ENCODE measurements around the gene SP1.
"Not testable (repeated sequence)": the region's sequence is repeated elsewhere in the genome, so short reads cannot be mapped to it uniquely, and the experiment has no call there.

Gene SP1

DNA sequence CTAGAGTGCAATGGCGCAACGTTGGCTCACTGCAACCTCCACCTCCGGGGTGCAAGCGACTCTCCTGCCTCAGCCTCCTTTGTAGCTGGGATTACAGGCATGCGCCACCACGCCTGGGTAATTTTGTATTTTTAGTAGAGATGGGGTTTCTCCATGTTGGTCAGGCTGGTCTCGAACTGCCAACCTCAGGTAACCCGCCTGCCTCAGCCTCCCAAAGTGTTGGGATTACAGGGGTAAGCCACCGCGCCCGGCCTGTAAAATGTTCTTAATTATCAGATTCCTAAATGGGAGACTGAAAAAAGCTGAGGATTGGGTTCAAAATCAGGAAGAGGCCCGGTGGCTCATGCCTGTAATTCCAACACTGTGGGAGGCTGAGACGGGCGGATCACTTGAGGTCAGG is 5.7 kb upstream of the SP1 start:
- DNase-seq (ENCODE audit: low spot score in 2 of 2); H3K4me3 Mint-ChIP-seq: not testable (repeated sequence)
- H3K27ac Mint-ChIP-seq (ENCODE audit: low read depth) = peak overlapping the region; percentile 59

DNA sequence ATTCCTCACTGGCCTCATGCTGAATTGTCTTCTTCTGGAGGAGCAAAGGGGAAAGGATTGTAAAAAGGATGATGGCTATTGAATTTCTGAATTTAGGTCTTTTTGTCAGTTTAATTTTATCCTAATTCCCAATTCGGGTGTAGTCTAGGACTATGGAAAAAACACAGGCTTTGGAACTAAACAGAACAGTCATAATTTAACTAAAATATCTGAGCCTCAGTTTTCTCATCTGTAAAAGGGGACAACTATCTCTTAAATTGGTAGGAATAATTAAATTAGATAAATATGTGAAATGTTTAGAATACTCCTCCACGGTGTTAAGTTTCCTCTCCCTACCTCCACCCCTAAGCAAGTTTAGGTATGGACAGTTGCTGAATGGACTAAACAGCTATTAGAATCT is 3.2 kb upstream of the SP1 start:
- DNase-seq (ENCODE audit: low spot score in 2 of 2) = no peak

More for the DNA sequence above, 5.7 kb upstream of the SP1 start:
- H3K4me1 Mint-ChIP-seq = peaks cover 20% of the 10 kb centered on the region
- ATAC-seq (replicated peaks; ENCODE audit: extremely low read depth, poor library complexity, severe bottlenecking); H3K36me3 Mint-ChIP-seq (ENCODE audit: insufficient read depth); H3K27me3 Mint-ChIP-seq; H3K9me3 Mint-ChIP-seq: not testable (repeated sequence)

DNA sequence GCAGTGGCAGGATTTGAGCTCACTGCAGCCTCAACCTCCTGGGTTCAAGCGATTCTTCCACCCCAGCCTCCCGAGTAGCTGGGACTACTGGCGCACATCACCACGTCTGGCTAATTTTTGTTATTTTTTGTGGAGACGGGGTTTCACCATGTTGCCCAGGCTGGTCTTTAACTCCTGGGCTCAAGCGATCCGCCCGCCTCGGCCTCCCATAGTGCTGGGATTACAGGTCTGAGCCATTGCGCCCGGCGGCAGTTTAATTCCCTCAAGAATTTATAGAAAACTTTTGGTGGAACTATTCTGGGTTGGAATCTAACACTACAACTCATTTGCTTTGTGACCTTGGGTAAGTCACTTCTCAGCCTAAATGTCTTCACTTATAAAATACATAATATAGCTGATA is 1.8 kb upstream of the SP1 start:
- H3K9me3 Mint-ChIP-seq = no peaks in the 10 kb centered on the region
- H3K27me3 Mint-ChIP-seq = no peaks in the 10 kb centered on the region
- no peak overlapping the region for H3K27ac Mint-ChIP-seq (ENCODE audit: low read depth)
- H3K4me3 Mint-ChIP-seq = no peak overlapping the region
- DNase-seq (ENCODE audit: low spot score in 2 of 2) = no peak
- no peak for ATAC-seq (replicated peaks; ENCODE audit: extremely low read depth, poor library complexity, severe bottlenecking)
- peaks cover 28% of the 10 kb centered on the region for H3K4me1 Mint-ChIP-seq
- peaks cover 22% of the 10 kb centered on the region for H3K36me3 Mint-ChIP-seq (ENCODE audit: insufficient read depth)

More for the DNA sequence above, 3.2 kb upstream of the SP1 start:
- Mint-ChIP-seq H3K36me3 (ENCODE audit: insufficient read depth) (peaks cover 8% of the 10 kb centered on the region), H3K27me3 (no peaks in the 10 kb centered on the region), H3K27ac (ENCODE audit: low read depth) (no peak overlapping the region), H3K4me1 (peaks cover 21% of the 10 kb centered on the region), H3K4me3 (no peak overlapping the region), H3K9me3 (no peaks in the 10 kb centered on the region)
- no peak for ATAC-seq (replicated peaks; ENCODE audit: extremely low read depth, poor library complexity, severe bottlenecking)

DNA sequence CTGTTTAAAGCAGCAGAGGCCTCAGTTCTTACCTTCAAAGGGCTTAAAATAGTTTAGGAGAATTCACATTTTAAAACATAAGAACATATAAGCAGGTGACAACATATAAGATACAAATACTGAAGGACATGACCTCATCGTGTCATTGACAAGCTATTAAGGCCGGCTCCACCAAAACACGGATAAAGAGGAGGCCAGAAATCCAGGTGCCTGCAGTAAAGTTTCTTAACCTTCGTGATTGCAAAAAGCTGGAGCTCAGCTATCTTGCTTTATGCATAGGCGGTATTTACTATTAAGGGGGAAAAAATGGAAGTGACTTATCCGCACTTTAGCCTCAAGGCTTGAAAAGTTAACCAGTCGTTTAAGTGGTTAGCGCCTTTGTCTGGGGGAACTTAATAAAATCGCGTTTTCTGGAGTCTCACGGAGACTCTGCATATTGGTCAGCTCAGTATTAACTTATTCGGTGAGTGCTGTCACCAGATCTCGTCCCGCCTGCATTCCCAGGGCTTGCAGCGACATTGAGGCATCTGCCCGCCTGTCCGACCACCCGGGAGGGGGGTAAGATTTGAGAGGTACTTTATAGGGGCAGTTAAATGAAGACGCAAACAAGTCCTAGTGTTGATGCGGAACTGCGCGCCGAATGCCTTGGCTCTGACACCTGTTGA is 1.1 kb upstream of the SP1 start:
- peaks cover 28% of the 10 kb centered on the region for H3K36me3 Mint-ChIP-seq (ENCODE audit: insufficient read depth)
- no peak overlapping the region for H3K27ac Mint-ChIP-seq (ENCODE audit: low read depth)
- H3K4me3 Mint-ChIP-seq = no peak overlapping the region
- H3K9me3 Mint-ChIP-seq = no peaks in the 10 kb centered on the region
- no peaks in the 10 kb centered on the region for H3K27me3 Mint-ChIP-seq
- ATAC-seq (replicated peaks; ENCODE audit: extremely low read depth, poor library complexity, severe bottlenecking) = no peak
- H3K4me1 Mint-ChIP-seq = peaks cover 32% of the 10 kb centered on the region
- no peak for DNase-seq (ENCODE audit: low spot score in 2 of 2)

DNA sequence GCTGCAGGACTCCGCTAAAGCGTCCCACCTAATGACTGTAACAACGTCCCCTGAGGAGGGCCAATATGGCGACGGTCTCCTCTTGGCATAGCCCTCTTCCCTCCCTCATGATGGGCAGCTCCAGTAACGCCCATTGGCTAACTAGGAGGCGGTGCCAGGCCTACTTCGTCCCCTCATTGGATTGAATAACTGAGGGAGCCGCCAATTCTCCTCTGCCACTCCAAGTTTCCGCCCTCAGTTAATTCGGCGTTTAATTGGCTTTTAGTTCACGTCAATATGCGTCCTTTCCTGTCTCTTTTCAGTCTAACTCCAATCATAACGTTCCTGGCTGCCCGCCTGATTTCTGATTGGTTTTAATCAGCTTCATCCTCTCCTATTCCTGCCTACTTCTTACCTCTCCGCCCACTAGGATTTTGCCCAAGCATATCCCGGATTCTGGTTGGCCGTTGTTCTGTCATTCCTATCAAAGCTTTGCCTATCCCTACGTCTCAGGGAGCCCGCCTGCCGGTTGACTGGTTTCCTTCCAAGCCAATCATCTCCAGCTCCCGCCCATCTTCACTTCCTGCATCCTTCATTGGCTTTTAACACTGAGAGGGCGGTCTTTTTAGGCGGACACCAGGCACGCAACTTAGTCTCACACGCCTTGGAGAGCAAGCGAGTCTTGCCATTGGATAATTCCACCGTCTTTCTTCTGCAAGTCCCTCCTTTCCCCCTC is 430 bp upstream of the SP1 start:
- H3K9me3 Mint-ChIP-seq = no peaks in the 10 kb centered on the region

DNA sequence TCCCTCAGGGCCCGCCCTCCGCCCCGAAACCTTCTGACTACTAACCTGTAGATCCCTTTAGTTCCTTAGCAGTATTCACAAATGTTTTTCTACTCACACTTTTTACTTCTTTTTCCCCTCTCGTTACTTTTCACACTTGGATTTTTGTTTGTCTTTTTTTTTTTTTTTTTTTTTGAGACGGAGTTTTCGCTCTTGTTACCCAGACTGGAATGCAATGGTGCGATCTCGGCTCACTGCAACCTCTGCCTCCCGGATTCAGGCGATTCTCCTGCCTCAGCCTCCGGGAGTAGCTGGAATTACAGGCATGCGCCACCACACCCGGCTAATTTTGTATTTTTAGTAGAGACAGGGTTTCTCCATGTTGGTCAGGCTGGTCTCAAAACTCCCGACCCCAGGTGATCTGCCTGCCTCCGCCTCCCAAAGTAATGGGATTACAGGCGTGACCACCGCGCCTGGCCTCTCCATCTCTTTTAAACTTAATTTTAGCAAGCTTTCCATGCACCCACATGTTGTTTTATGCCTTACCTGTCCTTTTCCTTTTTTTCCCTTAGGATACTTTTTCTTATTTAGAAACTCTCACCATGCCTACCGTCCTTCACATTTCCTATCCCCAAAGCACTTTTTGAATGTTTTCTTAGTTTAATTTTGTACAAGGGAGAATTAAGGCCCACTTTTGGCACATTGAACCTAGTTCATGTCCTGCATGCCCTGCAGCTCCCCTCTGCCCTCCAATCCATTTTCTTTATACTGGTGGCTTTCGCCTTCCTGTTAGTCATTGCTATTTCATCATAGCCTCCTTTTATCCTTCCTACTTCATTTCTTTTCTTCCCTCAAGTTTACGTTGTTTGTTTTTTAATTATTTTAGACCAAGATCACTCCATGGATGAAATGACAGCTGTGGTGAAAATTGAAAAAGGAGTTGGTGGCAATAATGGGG is 1.1 kb downstream of the SP1 start:
- Mint-ChIP-seq H3K36me3 (ENCODE audit: insufficient read depth) (peaks cover 43% of the 10 kb centered on the region), H3K4me3 (no peak overlapping the region), H3K4me1 (peaks cover 43% of the 10 kb centered on the region), H3K27ac (ENCODE audit: low read depth) (peak overlapping the region; percentile 41), H3K9me3 (no peaks in the 10 kb centered on the region), H3K27me3 (no peaks in the 10 kb centered on the region)
- DNase-seq (ENCODE audit: low spot score in 2 of 2) (no peak), ATAC-seq (replicated peaks; ENCODE audit: extremely low read depth, poor library complexity, severe bottlenecking) (no peak)

More for the DNA sequence above, 430 bp upstream of the SP1 start:
- H3K27ac Mint-ChIP-seq (ENCODE audit: low read depth) = no peak overlapping the region
- H3K36me3 Mint-ChIP-seq (ENCODE audit: insufficient read depth) = peaks cover 35% of the 10 kb centered on the region
- peak; percentile 83 for ATAC-seq (replicated peaks; ENCODE audit: extremely low read depth, poor library complexity, severe bottlenecking)
- no peak overlapping the region for H3K4me3 Mint-ChIP-seq
- no peaks in the 10 kb centered on the region for H3K27me3 Mint-ChIP-seq
- peaks cover 37% of the 10 kb centered on the region for H3K4me1 Mint-ChIP-seq
- peak; percentile 71 to 100 for DNase-seq (ENCODE audit: low spot score in 2 of 2)

DNA sequence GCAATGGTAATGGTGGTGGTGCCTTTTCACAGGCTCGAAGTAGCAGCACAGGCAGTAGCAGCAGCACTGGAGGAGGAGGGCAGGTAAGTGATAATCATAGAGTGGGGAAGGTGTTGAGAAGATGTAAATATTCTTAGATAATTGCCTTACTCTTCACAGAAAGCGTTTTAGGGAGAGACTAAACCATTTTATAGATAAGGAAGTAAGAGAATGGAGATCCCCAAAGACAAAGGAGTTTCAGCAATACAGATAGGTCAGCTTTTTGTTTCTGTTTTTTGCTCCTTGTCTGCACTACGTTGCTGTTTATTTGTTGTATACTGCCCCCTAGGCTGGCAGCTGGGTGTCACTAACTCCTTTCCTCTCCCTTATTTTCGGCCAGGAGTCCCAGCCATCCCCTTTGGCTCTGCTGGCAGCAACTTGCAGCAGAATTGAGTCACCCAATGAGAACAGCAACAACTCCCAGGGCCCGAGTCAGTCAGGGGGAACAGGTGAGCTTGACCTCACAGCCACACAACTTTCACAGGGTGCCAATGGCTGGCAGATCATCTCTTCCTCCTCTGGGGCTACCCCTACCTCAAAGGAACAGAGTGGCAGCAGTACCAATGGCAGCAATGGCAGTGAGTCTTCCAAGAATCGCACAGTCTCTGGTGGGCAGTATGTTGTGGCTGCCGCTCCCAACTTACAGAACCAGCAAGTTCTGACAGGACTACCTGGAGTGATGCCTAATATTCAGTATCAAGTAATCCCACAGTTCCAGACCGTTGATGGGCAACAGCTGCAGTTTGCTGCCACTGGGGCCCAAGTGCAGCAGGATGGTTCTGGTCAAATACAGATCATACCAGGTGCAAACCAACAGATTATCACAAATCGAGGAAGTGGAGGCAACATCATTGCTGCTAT is 2.0 kb downstream of the SP1 start:
- peaks cover 48% of the 10 kb centered on the region for H3K36me3 Mint-ChIP-seq (ENCODE audit: insufficient read depth)
- H3K27me3 Mint-ChIP-seq = no peaks in the 10 kb centered on the region
- DNase-seq (ENCODE audit: low spot score in 2 of 2) (peak; percentile 21), ATAC-seq (replicated peaks; ENCODE audit: extremely low read depth, poor library complexity, severe bottlenecking) (no peak)
- peaks cover 46% of the 10 kb centered on the region for H3K4me1 Mint-ChIP-seq
- H3K9me3 Mint-ChIP-seq = no peaks in the 10 kb centered on the region
- no peak overlapping the region for H3K4me3 Mint-ChIP-seq
- H3K27ac Mint-ChIP-seq (ENCODE audit: low read depth) = peak overlapping the region; percentile 41

DNA sequence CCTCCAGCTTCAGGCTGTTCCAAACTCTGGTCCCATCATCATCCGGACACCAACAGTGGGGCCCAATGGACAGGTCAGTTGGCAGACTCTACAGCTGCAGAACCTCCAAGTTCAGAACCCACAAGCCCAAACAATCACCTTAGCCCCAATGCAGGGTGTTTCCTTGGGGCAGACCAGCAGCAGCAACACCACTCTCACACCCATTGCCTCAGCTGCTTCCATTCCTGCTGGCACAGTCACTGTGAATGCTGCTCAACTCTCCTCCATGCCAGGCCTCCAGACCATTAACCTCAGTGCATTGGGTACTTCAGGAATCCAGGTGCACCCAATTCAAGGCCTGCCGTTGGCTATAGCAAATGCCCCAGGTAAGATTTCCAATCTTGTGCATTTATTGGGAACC is 3.3 kb downstream of the SP1 start:
- Mint-ChIP-seq H3K9me3 (no peaks in the 10 kb centered on the region), H3K36me3 (ENCODE audit: insufficient read depth) (peaks cover 56% of the 10 kb centered on the region), H3K27ac (ENCODE audit: low read depth) (no peak overlapping the region), H3K4me1 (peaks cover 56% of the 10 kb centered on the region), H3K4me3 (no peak overlapping the region), H3K27me3 (no peaks in the 10 kb centered on the region)
- DNase-seq (ENCODE audit: low spot score in 2 of 2) = no peak
- ATAC-seq (replicated peaks; ENCODE audit: extremely low read depth, poor library complexity, severe bottlenecking) = no peak

DNA sequence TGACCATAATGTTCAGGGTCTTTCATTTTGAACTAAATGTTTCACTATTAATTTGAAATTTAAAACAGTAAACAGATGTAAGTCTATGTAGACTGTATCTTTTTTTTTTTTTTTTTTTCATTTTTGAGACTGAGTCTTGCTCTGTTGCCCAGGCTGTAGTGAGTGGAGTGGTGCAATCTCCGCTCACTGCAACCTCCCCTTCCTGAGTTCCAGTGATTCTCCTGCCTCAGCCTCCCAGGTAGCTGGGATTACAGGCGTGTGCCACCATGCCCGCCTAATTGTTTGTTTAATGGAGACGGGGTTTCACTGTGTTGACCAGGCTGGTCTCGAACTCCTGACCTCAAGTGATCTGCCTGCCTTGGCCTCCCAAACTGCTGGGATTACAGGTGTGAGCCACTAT is 6.4 kb downstream of the SP1 start:
- Mint-ChIP-seq H3K4me1 (peaks cover 76% of the 10 kb centered on the region), H3K36me3 (ENCODE audit: insufficient read depth) (peaks cover 66% of the 10 kb centered on the region)
- H3K9me3 Mint-ChIP-seq = not testable (repeated sequence)

DNA sequence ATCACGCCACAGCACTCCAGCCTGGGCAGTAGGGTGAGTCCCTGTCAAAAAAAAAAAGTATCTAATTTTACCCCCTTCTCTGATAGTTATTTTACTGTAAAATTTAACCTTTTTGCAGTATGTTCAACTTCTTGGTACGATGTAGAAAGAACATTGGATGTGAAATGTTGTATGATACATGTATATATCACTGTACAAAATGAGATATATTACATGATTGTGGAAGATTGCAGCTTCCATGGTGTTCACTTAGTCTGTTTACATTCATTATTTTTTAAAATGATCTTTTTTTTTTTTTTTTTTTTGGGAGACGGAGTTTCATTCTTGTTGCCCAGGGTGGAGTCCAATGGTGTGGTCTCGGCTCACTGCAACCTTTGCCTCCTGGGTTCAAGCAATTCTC is 9.0 kb downstream of the SP1 start:
- H3K36me3 Mint-ChIP-seq (ENCODE audit: insufficient read depth) = peaks cover 52% of the 10 kb centered on the region
- H3K4me3 Mint-ChIP-seq = peak overlapping the region; percentile 43
- DNase-seq (ENCODE audit: low spot score in 2 of 2) (no peak), ATAC-seq (replicated peaks; ENCODE audit: extremely low read depth, poor library complexity, severe bottlenecking) (no peak)
- no peaks in the 10 kb centered on the region for H3K27me3 Mint-ChIP-seq
- peaks cover 58% of the 10 kb centered on the region for H3K4me1 Mint-ChIP-seq
- no peaks in the 10 kb centered on the region for H3K9me3 Mint-ChIP-seq
- H3K27ac Mint-ChIP-seq (ENCODE audit: low read depth) = peak overlapping the region; percentile 37

More for the DNA sequence above, 6.4 kb downstream of the SP1 start:
- H3K27ac Mint-ChIP-seq (ENCODE audit: low read depth) = peak overlapping the region; percentile 22
- H3K4me3 Mint-ChIP-seq = peak overlapping the region; percentile 43
- DNase-seq (ENCODE audit: low spot score in 2 of 2); ATAC-seq (replicated peaks; ENCODE audit: extremely low read depth, poor library complexity, severe bottlenecking); H3K27me3 Mint-ChIP-seq: not testable (repeated sequence)

DNA sequence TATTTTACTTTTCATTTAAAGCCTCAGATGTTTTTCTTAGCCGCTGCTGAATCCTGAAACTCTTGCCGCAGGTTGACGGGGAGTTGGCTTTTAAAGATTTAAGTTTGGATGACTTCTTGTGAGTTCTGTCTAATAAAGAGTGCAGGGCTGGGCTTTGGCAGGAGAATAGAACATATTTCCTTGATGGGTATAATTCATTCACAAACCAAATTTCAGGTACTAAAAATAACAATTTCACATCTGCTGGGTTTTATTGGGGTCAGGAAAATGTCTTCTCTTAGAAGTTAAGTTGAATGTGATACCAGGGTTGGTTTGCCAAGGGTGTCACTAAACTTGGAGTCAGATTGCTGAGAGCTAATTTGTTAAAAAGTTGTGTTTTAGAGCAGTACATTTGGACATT is 9.7 kb downstream of the SP1 start:
- Mint-ChIP-seq H3K9me3 (no peaks in the 10 kb centered on the region), H3K4me1 (peaks cover 52% of the 10 kb centered on the region), H3K4me3 (peak overlapping the region; percentile 48), H3K36me3 (ENCODE audit: insufficient read depth) (peaks cover 48% of the 10 kb centered on the region), H3K27ac (ENCODE audit: low read depth) (peak overlapping the region; percentile 37), H3K27me3 (no peaks in the 10 kb centered on the region)
- DNase-seq (ENCODE audit: low spot score in 2 of 2) (no peak), ATAC-seq (replicated peaks; ENCODE audit: extremely low read depth, poor library complexity, severe bottlenecking) (no peak)

DNA sequence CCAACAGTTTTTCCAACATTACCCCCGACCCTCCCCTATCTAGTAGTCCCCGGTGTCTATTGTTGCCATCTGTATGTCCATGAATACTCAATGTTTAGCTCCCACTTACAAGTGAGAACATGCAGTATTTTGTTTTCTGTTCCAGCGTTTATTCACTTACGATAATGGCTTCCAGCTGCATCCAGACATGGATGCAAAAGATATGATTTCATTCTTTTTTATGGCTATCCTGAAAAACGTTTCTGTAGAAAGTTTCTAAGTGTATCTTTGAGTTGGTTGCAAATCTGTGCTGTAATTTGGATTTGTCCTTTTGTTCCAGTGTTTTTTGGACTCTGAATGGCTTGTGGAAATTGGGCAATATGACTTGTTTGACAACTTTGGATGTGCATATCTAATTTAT is 11.7 kb downstream of the SP1 start:
- no peaks in the 10 kb centered on the region for H3K9me3 Mint-ChIP-seq
- ATAC-seq (replicated peaks; ENCODE audit: extremely low read depth, poor library complexity, severe bottlenecking) (no peak), DNase-seq (ENCODE audit: low spot score in 2 of 2) (no peak)
- peaks cover 40% of the 10 kb centered on the region for H3K36me3 Mint-ChIP-seq (ENCODE audit: insufficient read depth)
- H3K27me3 Mint-ChIP-seq = no peaks in the 10 kb centered on the region
- peaks cover 44% of the 10 kb centered on the region for H3K4me1 Mint-ChIP-seq
- peak overlapping the region; percentile 18 for H3K4me3 Mint-ChIP-seq
- no peak overlapping the region for H3K27ac Mint-ChIP-seq (ENCODE audit: low read depth)
